ENCODE data around the gene CLDN10. TPM values are rescaled to one million over a fixed set of nuclear protein-coding genes. Genes with fewer than 3 reads are reported as not detected.

The CLDN10 gene
- total RNA-seq, 1 donor from 2014 or later: not detected

Other genes with a start within 250 kb of the CLDN10 start
- gene DZIP1, start 92.0 kb downstream of the CLDN10 start, total RNA-seq: 17.2 TPM
- 56.5 TPM for gene DNAJC3, start 124.4 kb downstream of the CLDN10 start, total RNA-seq